NCI-H526 (cell line): ENCODE data around the gene ZNF804B.
"Not testable (repeated sequence)": the region's sequence is repeated elsewhere in the genome, so short reads cannot be mapped to it uniquely, and the experiment has no call there.

Experiments
- DNase-seq, 2 experiments: peaks; one replicate each; lab custom pipeline; 2025; lab: John Stamatoyannopoulos, UW

Gene ZNF804B

GRCh38 chr7:89085580-89085979, 326.1 kb downstream of the ZNF804B start:
- no peak for DNase-seq

- no peak for DNase-seq
These were observed 332.1 kb downstream of the ZNF804B start for GRCh38 chr7:89091550-89091949.

- DNase-seq, result no peak
These were observed 334.8 kb downstream of the ZNF804B start for GRCh38 chr7:89094269-89094668.

GRCh38 chr7:89103564-89103963, 344.1 kb downstream of the ZNF804B start:
- no peak for DNase-seq

- no peak for DNase-seq
These were observed 345.5 kb downstream of the ZNF804B start for GRCh38 chr7:89104748-89105685.

GRCh38 chr7:89123871-89124270, 364.4 kb downstream of the ZNF804B start:
- DNase-seq, result no peak

- no peak for DNase-seq
These were observed 370.3 kb downstream of the ZNF804B start for GRCh38 chr7:89129600-89130375.

GRCh38 chr7:89133357-89133756, 373.9 kb downstream of the ZNF804B start:
- no peak for DNase-seq

GRCh38 chr7:89133819-89134218, 374.3 kb downstream of the ZNF804B start:
- DNase-seq, result no peak

GRCh38 chr7:89145801-89146200, 386.3 kb downstream of the ZNF804B start:
- no peak for DNase-seq

- no peak for DNase-seq
These were observed 400.6 kb downstream of the ZNF804B start for GRCh38 chr7:89160107-89160506.

GRCh38 chr7:89165421-89165820, 405.9 kb downstream of the ZNF804B start:
- no peak for DNase-seq

GRCh38 chr7:89170628-89171027, 411.1 kb downstream of the ZNF804B start:
- DNase-seq, result no peak

GRCh38 chr7:89182116-89182515, 422.6 kb downstream of the ZNF804B start:
- no peak for DNase-seq

GRCh38 chr7:89183712-89184111, 424.2 kb downstream of the ZNF804B start:
- DNase-seq, result no peak

- DNase-seq, result no peak
These were observed 441.3 kb downstream of the ZNF804B start for GRCh38 chr7:89200758-89201157.

GRCh38 chr7:89223900-89224395, 464.4 kb downstream of the ZNF804B start:
- DNase-seq, result no peak

- not testable (repeated sequence) for DNase-seq
These were observed 469.2 kb downstream of the ZNF804B start for GRCh38 chr7:89228688-89229171.

- DNase-seq, result no peak
These were observed 478.7 kb downstream of the ZNF804B start for GRCh38 chr7:89238156-89238555.

- DNase-seq, result no peak
These were observed 486.7 kb downstream of the ZNF804B start for GRCh38 chr7:89246196-89246595.

GRCh38 chr7:89247207-89247606, 487.7 kb downstream of the ZNF804B start:
- DNase-seq, result no peak

- DNase-seq, result no peak
These were observed 499.6 kb downstream of the ZNF804B start for GRCh38 chr7:89259085-89259484.

GRCh38 chr7:89264126-89264525, 504.6 kb downstream of the ZNF804B start:
- DNase-seq, result no peak
